ENCODE results near the gene MTMR3.
"Not testable (repeated sequence)": the region's sequence is repeated elsewhere in the genome, so short reads cannot be mapped to it uniquely, and the experiment has no call there.

The MTMR3 gene

DNA sequence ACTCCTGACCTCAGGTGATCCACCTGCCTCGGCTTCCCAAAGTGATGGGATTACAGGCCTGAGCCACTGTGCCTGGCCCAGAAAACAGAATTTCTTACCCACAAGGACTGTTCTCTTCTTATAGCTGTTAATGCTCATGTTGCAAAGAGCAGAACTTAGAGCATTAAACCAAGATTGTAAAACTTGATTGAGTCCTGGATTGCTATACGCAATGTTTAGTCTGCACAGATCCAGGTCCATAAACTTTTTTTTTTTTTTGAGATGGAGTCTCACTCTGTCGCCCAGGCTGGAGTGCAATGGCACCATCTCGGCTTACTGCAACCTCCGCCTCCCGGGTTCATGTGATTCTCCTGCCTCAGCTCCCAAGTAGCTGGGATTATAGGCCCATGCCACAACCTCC, 178.1 kb downstream of the MTMR3 start:
- DNase-seq: not testable (repeated sequence)

- DNase-seq: no peak
Measured at GRCh38 chr22:30062259-30062658, 179.3 kb downstream of the MTMR3 start.

DNA sequence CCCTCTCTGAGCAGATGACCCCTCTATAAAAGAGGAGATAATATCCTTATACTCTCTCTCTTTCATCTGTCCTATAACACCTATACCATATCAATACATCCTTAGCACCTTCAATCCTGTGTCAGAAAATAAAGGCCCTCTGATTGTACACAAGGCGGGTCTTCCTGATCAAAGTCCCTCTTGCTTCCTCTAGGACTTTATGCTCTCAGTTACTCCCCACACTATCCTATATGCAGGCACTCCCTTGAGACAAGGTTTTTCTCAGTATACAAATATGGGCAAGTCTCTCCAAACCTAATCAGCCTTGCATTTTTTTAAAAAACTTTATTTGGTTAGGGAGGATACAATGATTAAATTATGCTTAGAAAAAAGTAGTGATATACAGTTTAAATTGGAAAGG, 180.0 kb downstream of the MTMR3 start:
- no peak for DNase-seq

- no peak for DNase-seq
Measured at GRCh38 chr22:30064172-30064571, 181.2 kb downstream of the MTMR3 start.

DNA sequence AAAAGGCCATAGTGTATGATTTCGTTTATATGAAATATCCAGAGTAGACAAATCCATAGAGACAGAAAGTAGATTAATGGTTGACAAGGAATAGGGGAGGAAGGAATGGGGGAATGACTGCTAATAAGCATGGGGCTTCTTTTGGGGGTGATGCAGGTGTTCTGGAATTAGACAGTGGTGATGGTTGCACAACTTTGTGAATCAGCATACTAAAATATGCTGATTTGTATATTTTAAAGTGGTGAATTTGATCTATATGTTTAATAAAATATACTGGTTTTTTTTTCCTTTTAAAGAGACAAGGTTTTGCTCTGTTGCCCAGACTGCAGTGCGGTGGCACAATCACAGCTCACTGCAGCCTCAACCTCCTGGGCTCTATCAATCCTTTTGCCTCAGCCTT, 190.8 kb downstream of the MTMR3 start:
- no peak for DNase-seq

GRCh38 chr22:30074147-30074546, 191.2 kb downstream of the MTMR3 start:
- no peak for DNase-seq

DNA sequence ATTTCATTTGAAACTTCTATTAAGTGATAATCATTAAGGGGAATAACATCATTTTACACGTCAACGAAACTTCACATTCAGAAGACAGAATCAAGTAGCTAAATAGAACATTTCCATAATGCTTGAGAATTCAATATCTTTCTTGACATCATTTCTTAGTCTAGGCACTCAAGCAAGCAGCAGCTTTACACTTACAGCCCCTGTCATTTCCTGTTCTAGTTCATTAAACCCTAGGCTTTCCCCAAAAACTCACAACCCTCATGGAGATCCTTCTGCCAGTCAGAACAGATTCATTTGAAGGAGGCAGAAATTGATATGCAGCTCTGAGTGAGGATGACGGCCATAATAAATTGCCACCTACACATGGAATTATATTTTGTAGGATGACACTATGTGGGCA, 192.0 kb downstream of the MTMR3 start:
- DNase-seq: no peak

DNA sequence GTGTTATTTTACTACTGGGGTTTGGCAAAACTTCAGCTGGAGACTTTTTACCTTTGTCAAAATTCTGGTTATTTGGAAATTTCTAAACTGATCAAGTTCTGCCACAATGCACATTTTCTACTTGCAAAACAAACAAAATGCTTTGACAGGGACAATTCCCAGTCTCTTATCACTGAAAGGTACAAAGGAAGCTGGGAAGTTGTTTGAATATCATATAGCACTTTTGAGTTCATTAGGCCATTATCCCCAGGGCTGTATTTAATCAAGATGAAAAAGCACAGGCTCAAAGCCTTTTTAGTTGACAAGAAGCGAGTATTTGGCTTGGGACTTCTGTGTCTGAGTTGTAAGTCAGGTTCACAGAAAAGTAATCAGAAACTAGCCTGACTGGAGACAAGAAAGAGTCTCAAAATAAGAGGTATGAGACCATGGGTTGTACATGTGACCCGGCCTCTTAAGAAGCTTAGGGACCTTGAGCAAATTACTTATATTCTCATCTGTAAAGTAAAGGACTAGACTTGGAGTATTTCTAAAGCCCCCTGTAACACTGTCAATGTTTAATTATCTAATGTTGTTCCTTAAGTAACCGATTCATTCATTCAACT, 194.4 kb downstream of the MTMR3 start:
- no peak for DNase-seq

DNA sequence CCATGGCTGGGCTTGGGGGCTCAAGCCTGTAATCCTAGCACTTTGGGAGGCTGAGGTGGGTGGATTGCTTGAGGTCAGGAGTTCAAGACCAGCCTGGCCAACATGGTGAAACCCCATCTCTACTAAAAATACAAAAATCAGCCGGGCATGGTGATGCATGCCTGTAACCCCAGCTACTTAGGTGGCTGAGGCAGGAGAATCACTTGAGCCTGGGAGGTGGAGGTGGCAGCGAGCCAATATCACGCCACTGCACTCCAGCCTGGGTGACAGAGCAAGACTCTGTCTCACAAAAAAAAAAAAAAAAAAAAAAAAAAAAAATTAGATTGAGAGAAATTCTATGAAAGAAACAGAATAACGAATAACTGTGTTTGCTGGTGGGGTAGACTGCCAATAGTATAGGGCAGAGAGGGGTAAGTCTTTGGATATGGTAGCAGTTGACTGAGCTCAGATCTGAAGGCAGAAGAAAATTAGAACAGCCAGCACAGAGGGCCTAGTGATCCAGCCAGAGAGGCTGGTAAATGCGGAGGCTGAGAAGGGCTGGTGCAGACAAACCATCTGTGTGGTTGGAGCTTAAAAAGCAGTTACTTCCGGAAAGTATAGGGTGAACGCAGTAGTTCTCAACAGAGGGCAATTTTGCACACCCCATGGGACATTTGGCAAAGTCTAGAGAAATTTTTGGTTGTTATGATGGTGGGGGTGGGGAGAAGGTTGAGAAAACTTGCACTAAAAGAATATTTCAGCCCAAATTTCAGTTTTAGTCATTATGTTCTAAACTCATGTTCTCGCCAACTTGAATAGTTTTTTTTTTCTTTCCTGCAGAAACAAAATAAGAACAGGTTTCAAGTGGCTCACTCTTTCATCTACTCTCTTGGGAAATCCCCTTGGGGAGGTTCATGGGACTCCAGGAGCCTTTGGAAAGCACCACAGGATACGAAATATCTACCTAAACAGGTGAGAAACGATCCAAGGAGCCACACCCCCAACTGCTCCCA, 195.6 kb downstream of the MTMR3 start:
- DNase-seq: no peak

DNA sequence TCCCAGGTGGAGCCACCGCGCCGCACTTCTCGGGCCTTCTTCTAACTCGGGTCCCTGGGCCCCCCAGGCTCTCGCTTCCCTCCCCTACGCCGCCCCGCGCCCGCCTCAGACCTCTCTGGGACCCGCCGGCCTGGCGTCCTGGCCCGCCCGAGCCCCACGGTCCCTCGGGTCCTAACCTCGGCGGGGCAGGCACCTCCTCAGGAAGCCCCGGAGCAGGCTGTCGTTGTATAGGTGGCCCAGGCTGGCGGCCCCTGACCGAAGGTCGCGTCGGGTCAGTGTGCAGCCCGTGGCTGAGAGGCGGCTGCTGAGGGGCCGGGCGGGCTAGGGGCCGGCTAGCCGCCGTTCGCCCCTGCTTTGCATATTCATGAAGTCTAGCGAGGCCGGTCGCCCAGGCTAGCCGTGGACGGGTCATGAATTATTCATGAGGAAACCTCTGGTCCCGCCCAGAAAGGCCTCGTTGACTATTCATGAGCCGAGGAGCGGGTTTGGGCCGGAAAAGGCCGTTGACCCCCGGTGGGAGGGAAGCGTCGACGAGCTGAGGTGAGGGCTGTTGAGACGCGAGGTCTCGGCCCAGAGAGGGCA, 197.1 kb downstream of the MTMR3 start, which contains the start of gene HORMAD2:
Gene HORMAD2 (plus strand): TSS at position 513 of the 582 bp plus-strand sequence. CDS start 13,489 bp downstream, outside the sequence.
- DNase-seq: peak; percentile 9

All from fibroblast of upper back skin (primary cell).